ENCODE data around the gene LIF.

The LIF gene

GRCh38 chr22:30284172-30284571 is 37.6 kb upstream of the LIF start:
- no peak for DNase-seq

- no peak for DNase-seq
Observed at GRCh38 chr22:30283342-30283741, 36.8 kb upstream of the LIF start.

- DNase-seq: no peak
Observed at GRCh38 chr22:30282616-30283046, 36.1 kb upstream of the LIF start.

GRCh38 chr22:30280505-30280904 is 33.9 kb upstream of the LIF start:
- no peak for DNase-seq

- no peak for DNase-seq
Observed at GRCh38 chr22:30279932-30280331, 33.4 kb upstream of the LIF start.

- DNase-seq: no peak
Observed at GRCh38 chr22:30279046-30279788, 32.7 kb upstream of the LIF start.

- no peak for DNase-seq
Observed at GRCh38 chr22:30277547-30278344, 31.2 kb upstream of the LIF start.

GRCh38 chr22:30276039-30276438 is 29.5 kb upstream of the LIF start:
- DNase-seq: no peak

GRCh38 chr22:30275625-30276024 is 29.1 kb upstream of the LIF start:
- DNase-seq: no peak

- no peak for DNase-seq
Observed at GRCh38 chr22:30274437-30274812, 27.9 kb upstream of the LIF start.

- DNase-seq: no peak
Observed at GRCh38 chr22:30273711-30274436, 27.3 kb upstream of the LIF start.

GRCh38 chr22:30272781-30273601 is 26.4 kb upstream of the LIF start:
- no peak for DNase-seq

GRCh38 chr22:30270832-30271231 is 24.3 kb upstream of the LIF start:
- DNase-seq: no peak

- no peak for DNase-seq
Observed at GRCh38 chr22:30268331-30268730, 21.8 kb upstream of the LIF start.

GRCh38 chr22:30267382-30268302 is 21.1 kb upstream of the LIF start:
- DNase-seq: no peak

- DNase-seq: no peak
Observed at GRCh38 chr22:30266445-30267381, 20.2 kb upstream of the LIF start, which contains the start of gene OSM. OSM (minus strand) TSS chr22:30266851; CDS start chr22:30266799, 52 bp downstream.

GRCh38 chr22:30265823-30266444 is 19.4 kb upstream of the LIF start:
- DNase-seq: no peak

GRCh38 chr22:30265131-30265720 is 18.7 kb upstream of the LIF start:
- DNase-seq: no peak

- DNase-seq: no peak
Observed at GRCh38 chr22:30263883-30264282, 17.3 kb upstream of the LIF start.

Measured in right forelimb (tissue), 1 donor.